H9 (cell line): Measurements from ENCODE around the gene NOP16. TPM values are rescaled to one million over a fixed set of nuclear protein-coding genes. Genes with fewer than 3 reads are reported as not detected.

ENCODE experiments used
- DNase-seq: peaks from one replicate; pipeline ENCODE4 v3.0.0-alpha.2; 2017
- H2AFZ ChIP-seq: one replicate; pipeline ENCODE4 v1.6.1; 2013; ENCODE audit warnings: mild to moderate bottlenecking, low read length, control low read depth, moderate library complexity
- H2AK5ac ChIP-seq: 2 replicates; pipeline ENCODE4 v1.6.1; 2013; ENCODE audit warnings: low read length, control low read depth, mixed read lengths; ENCODE audit not compliant: insufficient read length
- H2BK120ac ChIP-seq: one replicate; pipeline ENCODE4 v1.6.1; 2013; ENCODE audit warnings: low read depth, mild to moderate bottlenecking, low read length, control low read depth, inconsistent platforms; ENCODE audit not compliant: poor library complexity, severe bottlenecking
- H2BK12ac ChIP-seq: 2 replicates; pipeline ENCODE4 v1.6.1; 2013; ENCODE audit warnings: low read length, control low read depth, mixed read lengths, low read depth; ENCODE audit not compliant: insufficient read length
- H2BK15ac ChIP-seq: 2 replicates; pipeline ENCODE4 v1.6.1; 2013; ENCODE audit warnings: low read depth, low read length, control low read depth
- H2BK20ac ChIP-seq: one replicate; pipeline ENCODE4 v1.6.1; 2013; ENCODE audit warnings: low read depth, mild to moderate bottlenecking, low read length, control low read depth, inconsistent platforms; ENCODE audit not compliant: poor library complexity, severe bottlenecking
- H2BK5ac ChIP-seq: 2 replicates; pipeline ENCODE4 v1.6.1; 2013; ENCODE audit warnings: low read length, control low read depth, mixed read lengths; ENCODE audit not compliant: insufficient read length
- H3K14ac ChIP-seq: 2 replicates; pipeline ENCODE4 v1.6.1; 2013; ENCODE audit warnings: low read length, control low read depth; ENCODE audit not compliant: insufficient read depth
- H3K18ac ChIP-seq: 2 replicates; pipeline ENCODE4 v1.6.1; 2013; ENCODE audit warnings: low read depth, mild to moderate bottlenecking, mixed read lengths, low read length, control low read depth; ENCODE audit not compliant: insufficient read length
- H3K23ac ChIP-seq: 2 replicates; pipeline ENCODE4 v1.6.1; 2013; ENCODE audit warnings: low read length, control low read depth, mixed read lengths, low read depth; ENCODE audit not compliant: insufficient read length
- H3K23me2 ChIP-seq: 2 replicates; pipeline ENCODE4 v1.6.1; 2013; ENCODE audit warnings: low read depth, mild to moderate bottlenecking, mixed read lengths, low read length, control low read depth; ENCODE audit not compliant: insufficient read length, poor library complexity, severe bottlenecking
- H3K27ac ChIP-seq: 2 replicates; pipeline ENCODE4 v1.5.1; 2013; ENCODE audit warnings: low read length, control low read depth, mixed read lengths, low read depth; ENCODE audit not compliant: insufficient read length
- H3K27me3 ChIP-seq: 2 replicates; pipeline ENCODE4 v1.6.1; 2013; ENCODE audit warnings: low read length, control low read depth, inconsistent platforms; ENCODE audit not compliant: insufficient read depth
- H3K4ac ChIP-seq: 2 replicates; pipeline ENCODE4 v1.6.1; 2013; ENCODE audit warnings: low read depth, mild to moderate bottlenecking, control low read depth, inconsistent platforms, low read length, moderate library complexity
- H3K4me1 ChIP-seq: 2 replicates; pipeline ENCODE4 v1.6.1; 2013; ENCODE audit warnings: low read length, control low read depth, inconsistent platforms; ENCODE audit not compliant: insufficient read depth
- H3K4me2 ChIP-seq: 2 replicates; pipeline ENCODE4 v1.6.1; 2013; ENCODE audit warnings: low read length, control low read depth, mixed read lengths; ENCODE audit not compliant: insufficient read length, insufficient read depth
- H3K56ac ChIP-seq: 2 replicates; pipeline ENCODE4 v1.6.1; 2013; ENCODE audit warnings: low read depth, mild to moderate bottlenecking, mixed read lengths, low read length, control low read depth; ENCODE audit not compliant: insufficient read length
- H3K79me1 ChIP-seq: 2 replicates; pipeline ENCODE4 v1.6.1; 2013; ENCODE audit warnings: low read depth, mild to moderate bottlenecking, moderate library complexity, low read length, control low read depth, inconsistent platforms; ENCODE audit not compliant: insufficient read depth, poor library complexity, severe bottlenecking
- H3K79me2 ChIP-seq: 2 replicates; pipeline ENCODE4 v1.6.1; 2013; ENCODE audit warnings: low read length, control low read depth, inconsistent platforms; ENCODE audit not compliant: insufficient read depth
- H3K9ac ChIP-seq: 2 replicates; pipeline ENCODE4 v1.6.1; 2013; ENCODE audit warnings: low read length, control low read depth, mixed read lengths; ENCODE audit not compliant: insufficient read length; ENCODE audit errors: extremely low read depth
- H3K9me3 ChIP-seq: one replicate; pipeline ENCODE4 v1.6.1; 2013; ENCODE audit warnings: low read depth, low read length, inconsistent platforms; ENCODE audit not compliant: control insufficient read depth
- H3T11ph ChIP-seq: one replicate; pipeline ENCODE4 v1.6.1; 2013; ENCODE audit warnings: mild to moderate bottlenecking, low read length, control low read depth, inconsistent platforms
- H4K20me1 ChIP-seq: one replicate; pipeline ENCODE4 v1.6.1; 2013; ENCODE audit not compliant: control insufficient read depth, insufficient read length, insufficient read depth
- H4K5ac ChIP-seq: 2 replicates; pipeline ENCODE4 v1.6.1; 2013; ENCODE audit warnings: low read depth, mild to moderate bottlenecking, mixed read lengths, low read length, control low read depth; ENCODE audit not compliant: insufficient read length
- H4K8ac ChIP-seq: replicated peaks from 2 replicates; pipeline ENCODE4 v1.6.1; 2013; ENCODE audit warnings: low read length, control low read depth, mixed read lengths, low read depth; ENCODE audit not compliant: insufficient read length
- H4K91ac ChIP-seq: 2 replicates; pipeline ENCODE4 v1.6.1; 2013; ENCODE audit warnings: low read depth, mild to moderate bottlenecking, moderate library complexity, mixed read lengths, low read length, control low read depth; ENCODE audit not compliant: insufficient read length
- H3K27ac Mint-ChIP-seq, 3 experiments: 2 replicates in 2 of 3; 3 replicates in 1 of 3; pipeline ENCODE4 v1.8.0; 2020 to 2021; ENCODE audit warnings: mixed read lengths in 3 of 3, mild to moderate bottlenecking in 1 of 3, moderate library complexity in 1 of 3
- H3K27me3 Mint-ChIP-seq: 2 replicates; pipeline ENCODE4 v1.8.0; 2021; ENCODE audit warnings: low read depth, mild to moderate bottlenecking, moderate library complexity, mixed read lengths
- H3K36me3 Mint-ChIP-seq, 3 experiments: 2 replicates in 2 of 3; 3 replicates in 1 of 3; pipeline ENCODE4 v1.8.0; 2020 to 2021; ENCODE audit warnings: low read depth in 3 of 3, mixed read lengths in 3 of 3; ENCODE audit not compliant: insufficient read depth in 1 of 3
- H3K4me1 Mint-ChIP-seq, 2 experiments: 2 replicates each; pipeline ENCODE4 v1.8.0; 2020; ENCODE audit warnings: mixed read lengths in 2 of 2
- H3K4me3 Mint-ChIP-seq, 2 experiments: 2 replicates in 1 of 2; 3 replicates in 1 of 2; pipeline ENCODE4 v1.8.0; 2020 to 2021; ENCODE audit warnings: mild to moderate bottlenecking in 2 of 2, mixed read lengths in 2 of 2, moderate library complexity in 1 of 2
- H3K9me3 Mint-ChIP-seq, 2 experiments: 2 replicates in 1 of 2; 3 replicates in 1 of 2; pipeline ENCODE4 v1.8.0; 2020; ENCODE audit warnings: mild to moderate bottlenecking in 2 of 2, mixed read lengths in 2 of 2, moderate library complexity in 1 of 2
- CTCF ChIP-seq: fragments of 200-600 bp; sonication (generic); conservative IDR thresholded peaks from 3 replicates; pipeline ENCODE4 v1.8.0; 2021; ENCODE audit warnings: antibody characterized with exemption, mild to moderate bottlenecking
- WGBS: extraction: QIAGEN DNeasy Blood & Tissue Kit; methylation state at CpG from one replicate; pipeline ENCODE4 v1.1.7; 2013; ENCODE audit warnings: missing lambda C conversion rate, low lambda C conversion rate, mixed read lengths; ENCODE audit not compliant: insufficient read length; ENCODE audit errors: extremely low coverage; 5-methylcytosine and 5-hydroxymethylcytosine counted together
- total RNA-seq: library from RNA; stranded (reverse); gene quantifications from 2 replicates; pipeline ENCODE4 v1.2.1, GENCODE V29; 2021

The NOP16 gene
- total RNA-seq, 1 experiment from 2014 or later, result 114 TPM

- no peak overlapping the region for H2BK120ac ChIP-seq
- no peaks in the 10 kb centered on the region for H3K79me1 ChIP-seq
- 0 out of 2 replicates have a peak, but pooled peaks cover 3% of the 10 kb centered on the region for H3K4me1 ChIP-seq
- H2AK5ac ChIP-seq, result no peak overlapping the region
- H2BK15ac ChIP-seq, result no peak overlapping the region
- no peak overlapping the region for H4K8ac ChIP-seq
- no peak overlapping the region for H3K4me3 Mint-ChIP-seq
- H2AFZ ChIP-seq, result no peak overlapping the region
- no peak overlapping the region for H3K27ac ChIP-seq
- no peak overlapping the region for H3K18ac ChIP-seq
- H3K27me3 Mint-ChIP-seq, result peaks cover 13% of the 10 kb centered on the region
- H4K20me1 ChIP-seq, result no peaks in the 10 kb centered on the region
- H4K91ac ChIP-seq, result no peak overlapping the region
- no peak overlapping the region for H3K14ac ChIP-seq
- no peak overlapping the region for H3K23ac ChIP-seq
- H3K4ac ChIP-seq, result no peak overlapping the region
- peaks cover 9 to 10% of the 10 kb centered on the region in 2 experiments for H3K4me1 Mint-ChIP-seq
- no peak overlapping the region for H2BK5ac ChIP-seq
- H3K23me2 ChIP-seq, result no peaks in the 10 kb centered on the region
- H3K9me3 Mint-ChIP-seq, result peaks cover 16 to 17% of the 10 kb centered on the region in 2 experiments
- no peak overlapping the region for H3K56ac ChIP-seq
- no peak for DNase-seq
- H3K27me3 ChIP-seq, result no peaks in the 10 kb centered on the region
- no peaks in the 10 kb centered on the region for H3K9me3 ChIP-seq
- no peak overlapping the region for H2BK12ac ChIP-seq
- TF ChIP-seq CTCF, result no peak
- H3K4me2 ChIP-seq, result no peak overlapping the region
- no peak overlapping the region for H3T11ph ChIP-seq
- no CpG with 5 or more reads among the region's 5 CpGs for WGBS
- H3K79me2 ChIP-seq, result no peaks in the 10 kb centered on the region
- H3K36me3 Mint-ChIP-seq, result peaks cover 0 to 7% (median 2%) of the 10 kb centered on the region in 3 experiments; a peak in 3 of 7 replicates
- no peak overlapping the region for H4K5ac ChIP-seq
- H3K9ac ChIP-seq, result no peak overlapping the region
- no peak overlapping the region for H2BK20ac ChIP-seq
- H3K27ac Mint-ChIP-seq, result no peak overlapping the region
Observed at GRCh38 chr5:176436656-176437055, 48.3 kb upstream of the NOP16 start.
